ENCODE results near the gene RALGPS2. TPM values are rescaled to one million over a fixed set of nuclear protein-coding genes. Genes with fewer than 3 reads are reported as not detected.

RALGPS2 gene
- total RNA-seq, 1 experiment from 2014 or later, result 19.3 TPM

- Histone ChIP-seq H3K4me2 (ENCODE audit: low read length) (peak overlapping the region; percentile 68), H3K27me3 (ENCODE audit: low read length) (no peaks in the 10 kb centered on the region), H3K4me3 (ENCODE audit: low read length) (no peak overlapping the region), H3F3A (ENCODE audit: low read length, unreplicated experiment) (peaks cover 3% of the 10 kb centered on the region), H4K20me1 (ENCODE audit: low read length) (no peaks in the 10 kb centered on the region), H3K36me3 (ENCODE audit: low read depth, low read length) (no peaks in the 10 kb centered on the region), H2AFZ (ENCODE audit: low read length) (no peak overlapping the region), H3K9me2 (replicated peaks; ENCODE audit: low read length) (no peaks in the 10 kb centered on the region), H3K27ac (ENCODE audit: low read length) (peak overlapping the region; percentile 74), H3K9me3 (ENCODE audit: low read length) (no peaks in the 10 kb centered on the region), H3K9ac (ENCODE audit: low read length) (no peak overlapping the region; the same call in 1 of the 2 replicates), H3K4me1 (ENCODE audit: insufficient read depth, low read length) (peaks cover 47% of the 10 kb centered on the region), H3K79me2 (ENCODE audit: low read length) (no peaks in the 10 kb centered on the region)
- intact Hi-C loops (cut with micrococcal nuclease), result loop anchor here (1.0 to 2.0 kb wide), 3 partner anchors 33 to 141 kb away; no protein-coding TSS in a partner anchor
- ATAC-seq (no peak), DNase-seq (no peak)
- ChIA-PET POLR2A (ENCODE audit: unreplicated experiment) (interaction anchor here (0.7 to 1.0 kb wide), 3 partner anchors 33 to 230 kb away, joined by 3 to 7 read pairs (median 3); no protein-coding TSS in a partner anchor), CTCF (interaction anchor here (0.6 kb wide), 1 partner anchor 604 kb away, joined by 4 read pairs; no protein-coding TSS in a partner anchor)
- no peak for TF ChIP-seq EZH2 (IDR thresholded peaks at IDR 0.05; ENCODE audit: low read length, unreplicated experiment)
- no peak for TF ChIP-seq CTCF (conservative IDR thresholded peaks at IDR 0.05; ENCODE audit: low read depth, low read length)
- no peak for TF ChIP-seq EZH2phosphoT487 (IDR thresholded peaks at IDR 0.05; ENCODE audit: borderline replicate concordance, low read length)
- BruUV-seq (replicated peaks), result TSS peak; percentile 79
Measured at GRCh38 chr1:178684111-178684510, 40.9 kb upstream of the RALGPS2 start.

- BruUV-seq (replicated peaks), result no TSS peak
- ATAC-seq, result peak; percentile 88
Measured at GRCh38 chr1:178684542-178685000, 40.5 kb upstream of the RALGPS2 start.

GRCh38 chr1:178686407-178686806 is 38.6 kb upstream of the RALGPS2 start:
- ATAC-seq, result no peak
- peak; percentile 14 for DNase-seq
- CTCF ChIA-PET, result interaction anchor here (0.6 kb wide), 1 partner anchor 93 kb away, joined by 21 read pairs; no protein-coding TSS in a partner anchor
- no peaks in the 10 kb centered on the region for H3K79me2 ChIP-seq (ENCODE audit: low read length)
- POLR2A ChIA-PET (ENCODE audit: unreplicated experiment), result interaction anchor here (0.6 kb wide), 1 partner anchor 75 kb away, joined by 3 read pairs; no protein-coding TSS in a partner anchor
- peaks cover 3% of the 10 kb centered on the region for H3F3A ChIP-seq (ENCODE audit: low read length, unreplicated experiment)
- no peaks in the 10 kb centered on the region for H3K36me3 ChIP-seq (ENCODE audit: low read depth, low read length)
- no peak overlapping the region for H3K4me2 ChIP-seq (ENCODE audit: low read length)
- no TSS peak for BruUV-seq (replicated peaks)
- H3K9me2 ChIP-seq (replicated peaks; ENCODE audit: low read length), result no peaks in the 10 kb centered on the region
- H3K4me1 ChIP-seq (ENCODE audit: insufficient read depth, low read length), result peaks cover 47% of the 10 kb centered on the region
- TF ChIP-seq CTCF (conservative IDR thresholded peaks at IDR 0.05; ENCODE audit: low read depth, low read length) (no peak), EZH2 (IDR thresholded peaks at IDR 0.05; ENCODE audit: low read length, unreplicated experiment) (no peak), EZH2phosphoT487 (IDR thresholded peaks at IDR 0.05; ENCODE audit: borderline replicate concordance, low read length) (no peak)
- no peak overlapping the region for H2AFZ ChIP-seq (ENCODE audit: low read length)
- H3K9me3 ChIP-seq (ENCODE audit: low read length), result no peaks in the 10 kb centered on the region
- H3K4me3 ChIP-seq (ENCODE audit: low read length), result no peak overlapping the region
- 0 out of 2 replicates have a peak overlapping the region, but pooled peaks have one; percentile 20 for H3K27ac ChIP-seq (ENCODE audit: low read length)
- intact Hi-C loops (cut with micrococcal nuclease), result loop anchor here (5.0 kb wide), 1 partner anchor 41 kb away; the partner anchor contains the start of gene RALGPS2
- H3K27me3 ChIP-seq (ENCODE audit: low read length), result no peaks in the 10 kb centered on the region
- no peaks in the 10 kb centered on the region for H4K20me1 ChIP-seq (ENCODE audit: low read length)
- H3K9ac ChIP-seq (ENCODE audit: low read length), result no peak overlapping the region

More at GRCh38 chr1:178684542-178685000, 40.5 kb upstream of the RALGPS2 start:
- H2AFZ ChIP-seq (ENCODE audit: low read length), result no peak overlapping the region
- no peaks in the 10 kb centered on the region for H3K36me3 ChIP-seq (ENCODE audit: low read depth, low read length)
- no peaks in the 10 kb centered on the region for H3K9me3 ChIP-seq (ENCODE audit: low read length)
- H3K4me1 ChIP-seq (ENCODE audit: insufficient read depth, low read length), result peaks cover 47% of the 10 kb centered on the region
- peak overlapping the region; percentile 68 for H3K4me2 ChIP-seq (ENCODE audit: low read length)
- H3K27me3 ChIP-seq (ENCODE audit: low read length), result no peaks in the 10 kb centered on the region
- intact Hi-C loops (cut with micrococcal nuclease), result loop anchor here (1.0 to 2.0 kb wide), 3 partner anchors 33 to 142 kb away; no protein-coding TSS in a partner anchor
- H3F3A ChIP-seq (ENCODE audit: low read length, unreplicated experiment), result peaks cover 3% of the 10 kb centered on the region
- POLR2A ChIA-PET (ENCODE audit: unreplicated experiment), result interaction anchor here (0.6 to 1.0 kb wide), 4 partner anchors 29 to 229 kb away, joined by 3 to 7 read pairs (median 3); no protein-coding TSS in a partner anchor
- H3K4me3 ChIP-seq (ENCODE audit: low read length), result no peak overlapping the region
- CTCF ChIA-PET, result interaction anchor here (0.6 kb wide), 1 partner anchor 603 kb away, joined by 4 read pairs; no protein-coding TSS in a partner anchor
- no peaks in the 10 kb centered on the region for H3K9me2 ChIP-seq (replicated peaks; ENCODE audit: low read length)
- no peaks in the 10 kb centered on the region for H4K20me1 ChIP-seq (ENCODE audit: low read length)
- no peak overlapping the region; the same call in 1 of the 2 replicates for H3K9ac ChIP-seq (ENCODE audit: low read length)
- H3K79me2 ChIP-seq (ENCODE audit: low read length), result no peaks in the 10 kb centered on the region
- TF ChIP-seq EZH2phosphoT487 (IDR thresholded peaks at IDR 0.05; ENCODE audit: borderline replicate concordance, low read length), result no peak
- no peak for TF ChIP-seq EZH2 (IDR thresholded peaks at IDR 0.05; ENCODE audit: low read length, unreplicated experiment)
- peak; percentile 90 for DNase-seq
- peak overlapping the region; percentile 74 for H3K27ac ChIP-seq (ENCODE audit: low read length)

Measured in PC-3 (cell line).